ENCODE results near the gene LONRF2. TPM values are rescaled to one million over a fixed set of nuclear protein-coding genes. Genes with fewer than 3 reads are reported as not detected.

LONRF2 gene
- polyA plus RNA-seq, 1 donor (not counting 4 experiments of a cell fraction or from before 2014, with no cell fraction given), result not detected

- no peaks in the 10 kb centered on the region for H3K4me1 ChIP-seq (ENCODE audit: control insufficient read depth, extremely low read depth, insufficient read depth, low read length)
- no peaks in the 10 kb centered on the region for H4K20me1 ChIP-seq (ENCODE audit: control insufficient read depth, extremely low read depth, insufficient read depth, low read length)
- no peaks in the 10 kb centered on the region for H3K27me3 ChIP-seq (ENCODE audit: control insufficient read depth, extremely low read depth, insufficient read depth, low read length)
- no peaks in the 10 kb centered on the region for H3K9me1 ChIP-seq (ENCODE audit: control insufficient read depth, extremely low read depth, insufficient read depth, low read length)
- dilution Hi-C loops (cut with MboI; ENCODE audit: extremely low pct_ligation_motif_present, low sequenced_read_pairs), result no loop called here
- H3K27ac ChIP-seq (ENCODE audit: control insufficient read depth, insufficient read depth, low read length), result no peak overlapping the region
- H3K4me2 ChIP-seq (ENCODE audit: control insufficient read depth, extremely low read depth, insufficient read depth, low read depth, low read length), result no peak overlapping the region
- no peak for TF ChIP-seq EZH2 (IDR thresholded peaks at IDR 0.05; ENCODE audit: low read length)
- H3K9ac ChIP-seq (ENCODE audit: control insufficient read depth, extremely low read depth, insufficient read depth, low read length), result no peak overlapping the region
- no peaks in the 10 kb centered on the region for H3K36me3 ChIP-seq (ENCODE audit: control insufficient read depth in 2 of 2, extremely low read depth in 1 of 2, insufficient read depth in 2 of 2, low read length in 2 of 2)
- FAIRE-seq (no peak), DNase-seq (ENCODE audit: low read depth, low spot score) (no peak)
- no peaks in the 10 kb centered on the region for H3K79me2 ChIP-seq (ENCODE audit: control insufficient read depth, insufficient read depth, low read length)
- H3K9me3 ChIP-seq (ENCODE audit: control insufficient read depth, low read depth, low read length), result no peaks in the 10 kb centered on the region
- no peak overlapping the region for H3K4me3 ChIP-seq (ENCODE audit: control insufficient read depth in 2 of 3, extremely low read depth in 1 of 3, insufficient read depth in 2 of 3, low read depth in 1 of 3, low read length in 3 of 3)
- H2AFZ ChIP-seq (ENCODE audit: control insufficient read depth, low read length), result no peak overlapping the region
Observed at GRCh38 chr2:100253786-100254185, 68.5 kb downstream of the LONRF2 start.

GRCh38 chr2:100252811-100253698 is 69.2 kb downstream of the LONRF2 start:
- H3K9me1 ChIP-seq (ENCODE audit: control insufficient read depth, extremely low read depth, insufficient read depth, low read length), result no peaks in the 10 kb centered on the region
- no peak overlapping the region for H2AFZ ChIP-seq (ENCODE audit: control insufficient read depth, low read length)
- H3K27me3 ChIP-seq (ENCODE audit: control insufficient read depth, extremely low read depth, insufficient read depth, low read length), result no peaks in the 10 kb centered on the region
- no peak overlapping the region for H3K27ac ChIP-seq (ENCODE audit: control insufficient read depth, insufficient read depth, low read length)
- dilution Hi-C loops (cut with MboI; ENCODE audit: extremely low pct_ligation_motif_present, low sequenced_read_pairs), result no loop called here
- H3K4me3 ChIP-seq (ENCODE audit: control insufficient read depth in 2 of 3, extremely low read depth in 1 of 3, insufficient read depth in 2 of 3, low read depth in 1 of 3, low read length in 3 of 3), result no peak overlapping the region
- no peak overlapping the region for H3K9ac ChIP-seq (ENCODE audit: control insufficient read depth, extremely low read depth, insufficient read depth, low read length)
- H3K4me2 ChIP-seq (ENCODE audit: control insufficient read depth, extremely low read depth, insufficient read depth, low read depth, low read length), result no peak overlapping the region
- no peaks in the 10 kb centered on the region for H3K79me2 ChIP-seq (ENCODE audit: control insufficient read depth, insufficient read depth, low read length)
- no peaks in the 10 kb centered on the region for H3K36me3 ChIP-seq (ENCODE audit: control insufficient read depth in 2 of 2, extremely low read depth in 1 of 2, insufficient read depth in 2 of 2, low read length in 2 of 2)
- TF ChIP-seq CTCF (optimal IDR thresholded peaks at IDR 0.05 in 1 of 3, IDR thresholded peaks at IDR 0.05 in 1 of 3, conservative IDR thresholded peaks at IDR 0.05 in 1 of 3; ENCODE audit: extremely low read depth in 1 of 3, insufficient read depth in 2 of 3, low read length in 3 of 3), result no peak
- TF ChIP-seq EZH2 (IDR thresholded peaks at IDR 0.05; ENCODE audit: low read length), result no peak
- no peaks in the 10 kb centered on the region for H3K9me3 ChIP-seq (ENCODE audit: control insufficient read depth, low read depth, low read length)
- no peaks in the 10 kb centered on the region for H3K4me1 ChIP-seq (ENCODE audit: control insufficient read depth, extremely low read depth, insufficient read depth, low read length)
- no peak for FAIRE-seq
- no peak for DNase-seq (ENCODE audit: low read depth, low spot score)
- no peaks in the 10 kb centered on the region for H4K20me1 ChIP-seq (ENCODE audit: control insufficient read depth, extremely low read depth, insufficient read depth, low read length)

Measured in keratinocyte (primary cell).